A549 treated with DMSO at 1 μM for 4 hours (cell line): Measurements from ENCODE around the gene TBX21. TPM values are rescaled to one million over a fixed set of nuclear protein-coding genes. Genes with fewer than 3 reads are reported as not detected.

Source experiments
- total RNA-seq: library from RNA; stranded (reverse); fragments of 200-300 nt; extraction: Qiagen RNA extraction; gene quantifications from 5 replicates; pipeline ENCODE4 v1.2.3, GENCODE V29; 2022; ENCODE audit warnings: low read depth

Gene TBX21
- 0.03 to 0.09 TPM (median 0.06 TPM) in 4 of 5 replicates, not detected in the other for total RNA-seq

GRCh38 chr17:47733047-47733673, at the start of gene TBX21:
Gene TBX21 (plus strand): TSS chr17:47733236. CDS start chr17:47733455, 219 bp downstream.

GRCh38 chr17:47693731-47694580, 39.1 kb upstream of the TBX21 start, which contains the start of gene TBKBP1:
Gene TBKBP1 (plus strand): TSS chr17:47694161. CDS start chr17:47696113, 1,952 bp downstream.

Other genes starting within 250 kb of the TBX21 start
- gene NPEPPS, start 202.1 kb upstream of the TBX21 start, total RNA-seq: 61.8 to 77.7 TPM (median 71.9 TPM) in 5 replicates
- 325 to 388 TPM (median 369 TPM) in 5 replicates for gene KPNB1, start 83.3 kb upstream of the TBX21 start, total RNA-seq
- 4.9 to 6.8 TPM (median 6.2 TPM) in 5 replicates for gene TBKBP1, start 39.1 kb upstream of the TBX21 start, total RNA-seq
- 5.9 to 9.7 TPM (median 9.4 TPM) in 5 replicates for gene OSBPL7, start 88.6 kb downstream of the TBX21 start, total RNA-seq
- gene MRPL10, start 98.3 kb downstream of the TBX21 start, total RNA-seq: 87.5 to 115 TPM (median 92.6 TPM) in 5 replicates
- 2.8 to 3.6 TPM (median 3.5 TPM) in 5 replicates for gene LRRC46, start 98.4 kb downstream of the TBX21 start, total RNA-seq
- 34.5 to 37.8 TPM (median 34.8 TPM) in 5 replicates for gene SCRN2, start 108.0 kb downstream of the TBX21 start, total RNA-seq
- gene SP6, start 117.9 kb downstream of the TBX21 start, total RNA-seq: 2.8 to 3.1 TPM (median 2.8 TPM) in 5 replicates
- gene SP2, start 163.0 kb downstream of the TBX21 start, total RNA-seq: 17.4 to 21.7 TPM (median 18.0 TPM) in 5 replicates
- 17.6 to 22.8 TPM (median 22.4 TPM) in 5 replicates for gene PNPO, start 208.3 kb downstream of the TBX21 start, total RNA-seq
- 0.12 to 0.22 TPM (median 0.15 TPM) in 3 of 5 replicates, not detected in the others for gene PRR15L, start 224.6 kb downstream of the TBX21 start, total RNA-seq
- 95.8 to 108 TPM (median 106 TPM) in 5 replicates for gene CDK5RAP3, start 237.9 kb downstream of the TBX21 start, total RNA-seq